ENCODE measurements around the gene DENND5B. TPM values are rescaled to one million over a fixed set of nuclear protein-coding genes. Genes with fewer than 3 reads are reported as not detected.

Gene DENND5B
- total and polyA plus RNA-seq, 2 of the 4 experiments (the other 2 are of a cell fraction), result 5.5 to 13.4 TPM

- no peak for TF ChIP-seq POLR2A (IDR thresholded peaks at IDR 0.05; ENCODE audit: low read depth, low read length)
- no peak for TF ChIP-seq MAFK (IDR thresholded peaks at IDR 0.05; ENCODE audit: low read depth, low read length)
- no peak for TF ChIP-seq CHD1 (IDR thresholded peaks at IDR 0.05; ENCODE audit: low read depth, low read length)
Observed at GRCh38 chr12:31491841-31492598, 98.9 kb downstream of the DENND5B start (continued).

GRCh38 chr12:31491241-31491794, 99.6 kb downstream of the DENND5B start:
- CTCF ChIA-PET, result interaction anchor here (0.9 kb wide), 1 partner anchor 15 kb away, joined by 4 read pairs; no protein-coding TSS in a partner anchor
- POLR2A ChIA-PET (ENCODE audit: unreplicated experiment), result no interaction called here

More at GRCh38 chr12:31491241-31491794, 99.6 kb downstream of the DENND5B start:
- Histone ChIP-seq H3K4me3 (ENCODE audit: insufficient read depth, low read depth, low read length) (no peak overlapping the region), H3K27ac (ENCODE audit: insufficient read depth, low read length) (peak overlapping the region; percentile 63), H3K4me1 (ENCODE audit: control insufficient read depth, insufficient read depth, low read length) (peaks cover 9% of the 10 kb centered on the region), H3K14ac (replicated peaks; ENCODE audit: low read depth, low read length) (peak overlapping the region; percentile 50; the same call in 1 of the 2 replicates), H2BK15ac (ENCODE audit: low read depth, low read length) (peak overlapping the region; percentile 54; the same call in 2 of the 3 replicates), H2AFZ (replicated peaks; ENCODE audit: low read length, poor library complexity) (no peak overlapping the region), H2BK20ac (ENCODE audit: low read depth, low read length) (peak overlapping the region; percentile 75), H3K9me1 (ENCODE audit: insufficient read depth, low read length) (peaks cover 7% of the 10 kb centered on the region; the same call in 1 of the 2 replicates), H3K23ac (ENCODE audit: low read depth, low read length) (peak overlapping the region; percentile 82), H3K9me3 (ENCODE audit: control insufficient read depth, insufficient read depth, low read length) (no peaks in the 10 kb centered on the region), H3K18ac (ENCODE audit: low read depth, low read length) (peak overlapping the region; percentile 20; the same call in 1 of the 2 replicates), H2BK5ac (ENCODE audit: low read depth, low read length, poor library complexity, severe bottlenecking) (peak overlapping the region; percentile 82), H2BK120ac (ENCODE audit: low read depth, low read length) (peak overlapping the region; percentile 62; the same call in 1 of the 2 replicates), H3K4ac (ENCODE audit: low read depth, low read length) (peak overlapping the region; percentile 77), H2AK9ac (replicated peaks; ENCODE audit: low read depth, low read length, poor library complexity) (no peak overlapping the region), H2AK5ac (ENCODE audit: low read depth, low read length) (peak overlapping the region; percentile 88), H4K91ac (ENCODE audit: insufficient read depth, low read depth, low read length) (peak overlapping the region; percentile 32), H4K8ac (ENCODE audit: low read depth in 2 of 2, low read length in 2 of 2) (peak overlapping the region in 1 of 2 experiments; percentile 44; a peak in 2 of 4 replicates), H3K79me1 (ENCODE audit: low read depth in 1 of 2, low read length in 2 of 2) (peaks cover 5 to 15% of the 10 kb centered on the region in 2 experiments; a peak in 2 of 4 replicates), H3K9ac (ENCODE audit: low read depth, low read length) (no peak overlapping the region), H3K56ac (ENCODE audit: extremely low read depth, insufficient read depth, low read length) (no peak overlapping the region), H4K5ac (ENCODE audit: low read depth, low read length) (no peak overlapping the region), H3K4me2 (ENCODE audit: low read depth, low read length) (no peak overlapping the region), H3K27me3 (ENCODE audit: control insufficient read depth, insufficient read depth, low read length) (no peaks in the 10 kb centered on the region), H3K36me3 (ENCODE audit: control insufficient read depth, insufficient read depth, low read length) (no peaks in the 10 kb centered on the region), H4K20me1 (ENCODE audit: insufficient read depth, low read length) (no peaks in the 10 kb centered on the region)
- no CpG with 5 or more reads among the region's 5 CpGs for WGBS, 2 experiments (ENCODE audit: extremely low coverage in 2 of 2, insufficient read length in 1 of 2)
- ATAC-seq (ENCODE audit: low read depth) (no peak), DNase-seq (no peak)
- in situ Hi-C loops (cut with MboI; ENCODE audit: low sequenced_read_pairs), result loop anchor here (5.0 kb wide), 1 partner anchor 34 kb away; no protein-coding TSS in a partner anchor
- BruUV-seq (replicated peaks), result no TSS peak
- dilution Hi-C loops (cut with HindIII; ENCODE audit: low sequenced_read_pairs, unreplicated experiment), result no loop called here
- intact Hi-C loops (cut with micrococcal nuclease), result no loop called here
- TF ChIP-seq FOS (IDR thresholded peaks at IDR 0.05; ENCODE audit: low read depth, low read length) (no peak), CEBPB (IDR thresholded peaks at IDR 0.05; ENCODE audit: low read depth, low read length) (no peak), MXI1 (IDR thresholded peaks at IDR 0.05; ENCODE audit: borderline replicate concordance, low read depth, low read length) (no peak), POLR2A (IDR thresholded peaks at IDR 0.05; ENCODE audit: low read depth, low read length) (no peak), RCOR1 (IDR thresholded peaks at IDR 0.05; ENCODE audit: insufficient replicate concordance, low read length) (no peak)

Measured in IMR-90 (cell line).